Calu3 (cell line): ENCODE measurements around the gene PITPNM3. TPM values are rescaled to one million over a fixed set of nuclear protein-coding genes. Genes with fewer than 3 reads are reported as not detected.

ENCODE experiments used
- Bru-seq: library from RNA; stranded (reverse); fragments of 400-500 nt; gene quantifications from one replicate; lab custom pipeline; 2021; lab: Mats Ljungman, UMichigan
- BruChase-seq, 2 experiments: library from RNA; stranded (reverse); fragments of 400-500 nt; gene quantifications; one replicate each; lab custom pipeline; 2021; lab: Mats Ljungman, UMichigan
- BruUV-seq: library from RNA; stranded (reverse); fragments of 400-500 nt; replicated peaks from 2 replicates; lab custom pipeline; 2021; lab: Mats Ljungman, UMichigan
- CTCF ChIA-PET: fragments of 300-600 bp; sonication (Branson Sonifier 250); formaldehyde crosslinking; loops from one replicate; lab custom pipeline; 2022; ENCODE audit warnings: antibody characterized with exemption; lab: Charles Lee
- DNase-seq: peaks from one replicate; pipeline ENCODE4 v3.0.0; 2022
- H3K27ac Mint-ChIP-seq: one replicate; pipeline ENCODE4 v1.8.0; 2022; ENCODE audit warnings: mixed read lengths; ENCODE audit not compliant: unreplicated experiment
- H3K27me3 Mint-ChIP-seq: one replicate; pipeline ENCODE4 v1.8.0; 2022; ENCODE audit warnings: mixed read lengths; ENCODE audit not compliant: unreplicated experiment
- H3K36me3 Mint-ChIP-seq: one replicate; pipeline ENCODE4 v1.8.0; 2022; ENCODE audit warnings: mild to moderate bottlenecking, moderate library complexity, mixed read lengths; ENCODE audit not compliant: insufficient read depth, unreplicated experiment
- H3K4me1 Mint-ChIP-seq: one replicate; pipeline ENCODE4 v1.8.0; 2022; ENCODE audit warnings: mild to moderate bottlenecking, low read depth, mixed read lengths; ENCODE audit not compliant: unreplicated experiment
- H3K4me3 Mint-ChIP-seq: one replicate; pipeline ENCODE4 v1.8.0; 2022; ENCODE audit warnings: mild to moderate bottlenecking, low read depth, moderate library complexity, mixed read lengths; ENCODE audit not compliant: unreplicated experiment
- H3K9me3 Mint-ChIP-seq: one replicate; pipeline ENCODE4 v1.8.0; 2022; ENCODE audit warnings: low read depth, mixed read lengths; ENCODE audit not compliant: unreplicated experiment
- intact Hi-C: fragments of 100-400 bp; cut with micrococcal nuclease; formaldehyde crosslinking; loops from one replicate; pipeline ENCODE4 v1.10.0; 2022; ENCODE audit not compliant: unreplicated experiment
- long read RNA-seq: library from polyadenylated mRNA; stranded (forward); transcript quantifications from one replicate; pipeline ENCODE4 v2.0.0, GENCODE V29; 2022
- total RNA-seq: library from RNA; stranded (reverse); gene quantifications from 2 replicates; pipeline ENCODE4 v1.2.3, GENCODE V29; 2022
- TF ChIP-seq, protein P1 (sequence below): fragments of 200-600 bp; IDR thresholded peaks from one replicate; pipeline ENCODE4 v1.8.0; 2022; ENCODE audit warnings: antibody characterized with exemption; ENCODE audit not compliant: unreplicated experiment

Gene PITPNM3
- total RNA-seq (10.3 and 10.7 TPM in 2 replicates), Bru-seq, nascent RNA (percentile 51 among the genes with signal in this experiment), BruChase-seq, experiment 1, labeled RNA remaining after a 6-hour chase (percentile 52 among the genes with signal in this experiment), BruChase-seq, experiment 2, labeled RNA remaining after a 2-hour chase (percentile 50 among the genes with signal in this experiment)
- long read RNA-seq, partial matches to known transcripts = 0 of 2 reads
- long read RNA-seq, other reads (novel, unspliced or antisense) = 2 of 2 reads

DNA sequence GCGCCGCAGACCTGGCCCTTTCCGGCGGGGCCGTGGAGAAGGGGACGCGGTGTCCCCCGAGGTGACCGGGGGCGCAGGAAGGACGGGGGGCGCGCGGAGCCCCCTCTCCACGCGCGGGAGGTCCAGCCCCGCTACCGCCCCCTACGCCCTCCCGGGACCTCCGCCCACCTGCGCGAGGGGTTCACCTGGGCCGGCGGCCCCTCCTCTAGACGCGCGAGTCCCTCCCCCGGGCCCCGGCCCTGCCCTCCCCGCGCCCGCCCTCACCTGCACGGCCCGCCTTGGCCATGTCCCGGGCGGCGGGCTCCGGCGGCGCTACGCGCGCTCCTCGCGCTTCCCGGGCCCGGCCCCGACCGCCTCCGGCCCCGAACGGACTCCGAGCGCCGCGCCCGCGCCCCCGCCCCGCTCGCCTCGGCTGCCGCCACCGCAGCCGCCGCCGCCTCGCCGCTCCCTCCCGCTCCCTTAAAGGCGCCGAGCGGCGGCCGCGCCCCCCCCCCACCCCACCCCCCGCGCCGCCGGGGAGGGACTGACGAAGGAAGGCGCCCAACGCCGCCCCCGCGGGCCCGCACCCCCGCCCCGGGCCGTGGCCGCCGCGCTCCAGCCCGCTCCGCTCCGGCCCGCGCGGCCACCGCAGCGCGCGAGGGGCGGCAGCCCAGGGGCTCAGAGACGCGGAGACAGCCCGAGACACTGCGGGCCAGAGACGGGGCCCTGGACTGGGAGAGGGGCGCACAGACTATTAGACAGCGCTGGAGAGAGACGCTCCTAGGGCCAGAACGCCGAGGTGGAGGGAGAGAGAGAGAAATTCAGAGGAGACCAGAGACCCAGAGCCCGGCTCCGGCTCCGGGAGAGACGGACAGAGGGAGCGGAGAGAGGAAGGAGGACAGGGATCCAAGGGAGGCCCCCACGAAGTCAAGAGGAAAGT, at the start of gene PITPNM3:
Gene PITPNM3 (minus strand): TSS at position 435 of the 919 bp plus-strand sequence. CDS start 149 bp downstream, at position 286.
- intact Hi-C loops = loop anchor here (5.0 kb wide), 1 partner anchor 36 kb away; no protein-coding TSS in a partner anchor
- CTCF ChIA-PET = interaction anchor here (1.2 kb wide), 1 partner anchor 30 kb away, joined by 3 read pairs; no protein-coding TSS in a partner anchor
- TF ChIP-seq, protein P1, sequence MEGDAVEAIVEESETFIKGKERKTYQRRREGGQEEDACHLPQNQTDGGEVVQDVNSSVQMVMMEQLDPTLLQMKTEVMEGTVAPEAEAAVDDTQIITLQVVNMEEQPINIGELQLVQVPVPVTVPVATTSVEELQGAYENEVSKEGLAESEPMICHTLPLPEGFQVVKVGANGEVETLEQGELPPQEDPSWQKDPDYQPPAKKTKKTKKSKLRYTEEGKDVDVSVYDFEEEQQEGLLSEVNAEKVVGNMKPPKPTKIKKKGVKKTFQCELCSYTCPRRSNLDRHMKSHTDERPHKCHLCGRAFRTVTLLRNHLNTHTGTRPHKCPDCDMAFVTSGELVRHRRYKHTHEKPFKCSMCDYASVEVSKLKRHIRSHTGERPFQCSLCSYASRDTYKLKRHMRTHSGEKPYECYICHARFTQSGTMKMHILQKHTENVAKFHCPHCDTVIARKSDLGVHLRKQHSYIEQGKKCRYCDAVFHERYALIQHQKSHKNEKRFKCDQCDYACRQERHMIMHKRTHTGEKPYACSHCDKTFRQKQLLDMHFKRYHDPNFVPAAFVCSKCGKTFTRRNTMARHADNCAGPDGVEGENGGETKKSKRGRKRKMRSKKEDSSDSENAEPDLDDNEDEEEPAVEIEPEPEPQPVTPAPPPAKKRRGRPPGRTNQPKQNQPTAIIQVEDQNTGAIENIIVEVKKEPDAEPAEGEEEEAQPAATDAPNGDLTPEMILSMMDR = no peak
- DNase-seq = peak; percentile 39
- no peaks in the 10 kb centered on the region for H3K9me3 Mint-ChIP-seq
- BruUV-seq = no TSS peak
- H3K4me1 Mint-ChIP-seq = peaks cover 29% of the 10 kb centered on the region
- H3K27me3 Mint-ChIP-seq = peaks cover 14% of the 10 kb centered on the region
- H3K4me3 Mint-ChIP-seq = peak within 1 kb of the TSS; percentile 79
- peaks cover 30% of the 10 kb centered on the region for H3K36me3 Mint-ChIP-seq
- peak within 1 kb of the TSS; percentile 94 for H3K27ac Mint-ChIP-seq

DNA sequence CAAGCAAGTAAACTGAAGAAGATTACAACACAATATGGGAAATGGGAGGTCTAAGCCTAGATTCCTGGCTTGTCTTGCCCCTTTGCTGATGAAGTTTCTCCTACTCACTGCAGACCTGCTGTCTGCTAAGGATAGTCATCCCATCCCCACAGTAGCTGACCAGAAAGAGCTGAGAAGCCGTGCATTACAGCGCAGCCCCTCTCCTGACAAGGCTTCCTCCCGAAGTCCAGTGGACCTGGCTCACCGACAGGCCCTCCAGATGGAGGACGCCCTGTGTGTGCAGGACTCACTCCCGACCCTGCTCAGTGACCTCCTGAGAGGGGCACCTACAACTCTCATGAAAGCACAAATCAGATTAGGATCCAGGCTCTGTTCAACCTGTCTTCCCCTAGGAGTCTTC, 48.8 kb upstream of the PITPNM3 start:
- no TSS peak for BruUV-seq
- no peak for DNase-seq
- TF ChIP-seq, protein P1 = no peak
- Mint-ChIP-seq H3K4me3 (no peak overlapping the region), H3K36me3 (peaks cover 3% of the 10 kb centered on the region), H3K4me1 (peaks cover 8% of the 10 kb centered on the region), H3K27me3 (no peaks in the 10 kb centered on the region), H3K27ac (no peak overlapping the region), H3K9me3 (no peaks in the 10 kb centered on the region)
- intact Hi-C loops = no loop called here
- CTCF ChIA-PET = interaction anchor here (0.5 kb wide), 1 partner anchor 604 kb away, joined by 3 read pairs; no protein-coding TSS in a partner anchor

DNA sequence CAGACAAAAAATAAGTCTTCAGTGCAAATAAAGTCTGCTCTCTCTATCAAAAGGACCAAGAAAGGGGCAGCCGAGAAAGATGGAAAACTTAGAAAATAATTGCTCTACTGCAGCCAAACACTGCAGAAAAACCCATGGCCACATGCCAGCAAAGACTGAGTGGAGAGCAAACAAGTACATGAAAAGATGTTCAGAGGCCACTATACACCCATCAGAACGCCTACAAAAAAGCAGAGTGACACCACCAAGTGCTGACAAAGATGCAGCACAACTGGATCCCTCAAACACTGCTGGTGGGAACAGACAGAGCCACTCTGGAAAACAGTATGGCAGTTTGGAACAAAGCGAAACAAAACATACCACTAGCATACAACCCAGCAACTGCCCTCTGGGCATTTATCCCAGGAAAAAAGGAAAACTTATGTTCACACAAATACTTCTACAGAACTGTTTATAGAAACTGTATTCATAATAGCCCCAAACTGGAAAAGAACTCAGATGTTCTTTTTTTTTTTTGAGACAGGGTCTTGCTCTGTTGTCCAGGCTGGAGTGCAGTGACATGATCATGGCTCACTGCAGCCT, 47.5 kb upstream of the PITPNM3 start:
- Mint-ChIP-seq H3K9me3 (no peaks in the 10 kb centered on the region), H3K4me3 (no peak overlapping the region), H3K27ac (no peak overlapping the region), H3K36me3 (peaks cover 3% of the 10 kb centered on the region), H3K27me3 (no peaks in the 10 kb centered on the region), H3K4me1 (peaks cover 8% of the 10 kb centered on the region)
- intact Hi-C loops = no loop called here
- CTCF ChIA-PET = no interaction called here
- TF ChIP-seq, protein P1 = no peak
- BruUV-seq = no TSS peak
- no peak for DNase-seq

DNA sequence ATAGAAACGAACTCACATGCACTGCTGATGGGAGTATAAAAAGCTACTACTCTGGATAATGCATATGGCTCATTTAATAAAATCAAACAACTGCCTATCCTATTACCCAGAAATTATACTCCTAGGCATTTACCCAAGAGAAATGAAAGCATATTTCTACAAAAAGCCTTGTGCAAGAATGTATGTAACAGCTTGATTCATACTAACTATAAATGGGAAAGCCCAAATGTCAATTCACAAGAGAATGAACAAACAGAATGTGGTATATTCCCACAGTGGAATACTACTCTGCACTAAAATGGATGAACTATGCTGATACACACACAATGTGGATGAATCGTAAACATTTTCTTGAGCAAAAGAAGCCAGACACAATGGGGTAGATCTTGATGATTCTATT, 45.8 kb upstream of the PITPNM3 start:
- H3K4me3 Mint-ChIP-seq = no peak overlapping the region
- H3K27ac Mint-ChIP-seq = no peak overlapping the region
- CTCF ChIA-PET = no interaction called here
- no peak for DNase-seq
- intact Hi-C loops = no loop called here
- H3K4me1 Mint-ChIP-seq = peaks cover 7% of the 10 kb centered on the region
- BruUV-seq = no TSS peak
- no peaks in the 10 kb centered on the region for H3K9me3 Mint-ChIP-seq
- peaks cover 3% of the 10 kb centered on the region for H3K36me3 Mint-ChIP-seq
- TF ChIP-seq, protein P1 = no peak
- no peaks in the 10 kb centered on the region for H3K27me3 Mint-ChIP-seq
